RWPE2 (cell line): ENCODE data around the gene INPP5J.

Source experiments
- ATAC-seq: fragments of 200-7000 bp; cut with Tn5 transposase; 3 replicates; pipeline ENCODE4 v1.9.1; 2021; ENCODE audit warnings: low read depth
- DNase-seq: peaks from one replicate; pipeline ENCODE4 v3.0.0-alpha.2; 2020; ENCODE audit warnings: low spot score
- H3K27ac ChIP-seq: fragments of 450-650 bp; 2 replicates; pipeline ENCODE4 v1.5.1; 2017; ENCODE audit warnings: mild to moderate bottlenecking; ENCODE audit not compliant: poor library complexity, severe bottlenecking
- H3K27me3 ChIP-seq: fragments of 250-450 bp; sonication (Bioruptor Pico); 2 replicates; pipeline ENCODE4 v1.5.1; 2021; ENCODE audit warnings: mild to moderate bottlenecking, moderate library complexity; ENCODE audit not compliant: insufficient read depth, poor library complexity, severe bottlenecking
- H3K36me3 ChIP-seq: fragments of 250-450 bp; sonication (Bioruptor Pico); 2 replicates; pipeline ENCODE4 v1.5.1; 2020; ENCODE audit warnings: low read depth, mild to moderate bottlenecking, moderate library complexity
- H3K4me1 ChIP-seq: fragments of 250-450 bp; sonication (Bioruptor Pico); 2 replicates; pipeline ENCODE4 v1.5.1; 2021; ENCODE audit warnings: mild to moderate bottlenecking, moderate library complexity; ENCODE audit not compliant: insufficient read depth, poor library complexity, severe bottlenecking
- H3K4me3 ChIP-seq: fragments of 250-450 bp; sonication (Bioruptor Pico); 2 replicates; pipeline ENCODE4 v1.5.1; 2021; ENCODE audit warnings: mild to moderate bottlenecking, moderate library complexity; ENCODE audit not compliant: severe bottlenecking
- H3K9me3 ChIP-seq: fragments of 250-450 bp; sonication (Bioruptor Pico); 2 replicates; pipeline ENCODE4 v1.5.1; 2021; ENCODE audit warnings: mild to moderate bottlenecking, moderate library complexity; ENCODE audit not compliant: severe bottlenecking
- TF ChIP-seq, protein P1 (sequence below): fragments of 450-650 bp; IDR thresholded peaks from one replicate; pipeline ENCODE4 v1.5.1; 2017; ENCODE audit warnings: mild to moderate bottlenecking, moderate library complexity; ENCODE audit not compliant: poor library complexity, severe bottlenecking

Gene INPP5J

DNA sequence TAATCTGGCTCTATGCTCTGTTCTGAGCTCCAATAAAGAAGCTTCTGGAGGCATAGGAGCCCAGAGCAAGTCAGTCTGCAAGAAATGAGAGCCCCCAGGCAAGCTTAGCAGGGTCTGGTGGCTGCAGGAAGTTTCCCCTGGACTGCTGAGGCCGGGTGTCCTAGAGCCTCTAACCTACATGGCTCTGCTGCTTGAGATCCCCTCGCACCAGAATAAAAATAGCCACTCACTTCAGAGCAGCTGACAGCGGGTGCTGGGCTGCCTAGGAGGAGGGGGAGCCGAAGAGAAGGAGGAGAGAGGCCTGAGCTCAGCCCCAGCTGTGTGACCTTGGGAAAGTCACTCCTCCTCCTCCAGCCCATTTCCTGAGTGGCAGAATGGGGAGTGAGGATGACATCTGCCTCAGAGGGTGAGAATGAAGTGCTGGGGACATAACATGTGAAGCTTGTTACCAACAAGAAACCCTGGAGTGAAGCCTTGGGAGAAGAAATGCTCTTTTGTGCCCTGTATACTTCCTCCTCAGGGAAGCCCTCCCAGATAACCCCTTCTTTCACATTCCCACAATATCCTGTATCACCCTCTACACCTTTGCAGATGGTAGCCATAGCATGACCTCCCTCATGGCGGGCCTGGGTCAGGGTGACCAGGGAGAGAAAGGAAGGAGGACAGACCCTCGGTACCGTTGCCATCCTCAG, 3.6 kb upstream of the INPP5J start:
- H3K27me3 ChIP-seq: no peaks in the 10 kb centered on the region
- DNase-seq (no peak), ATAC-seq (no peak)
- no peaks in the 10 kb centered on the region for H3K9me3 ChIP-seq
- H3K4me1 ChIP-seq: no peaks in the 10 kb centered on the region
- no peaks in the 10 kb centered on the region for H3K36me3 ChIP-seq
- no peak overlapping the region for H3K27ac ChIP-seq
- no peak overlapping the region for H3K4me3 ChIP-seq
- TF ChIP-seq, protein P1, sequence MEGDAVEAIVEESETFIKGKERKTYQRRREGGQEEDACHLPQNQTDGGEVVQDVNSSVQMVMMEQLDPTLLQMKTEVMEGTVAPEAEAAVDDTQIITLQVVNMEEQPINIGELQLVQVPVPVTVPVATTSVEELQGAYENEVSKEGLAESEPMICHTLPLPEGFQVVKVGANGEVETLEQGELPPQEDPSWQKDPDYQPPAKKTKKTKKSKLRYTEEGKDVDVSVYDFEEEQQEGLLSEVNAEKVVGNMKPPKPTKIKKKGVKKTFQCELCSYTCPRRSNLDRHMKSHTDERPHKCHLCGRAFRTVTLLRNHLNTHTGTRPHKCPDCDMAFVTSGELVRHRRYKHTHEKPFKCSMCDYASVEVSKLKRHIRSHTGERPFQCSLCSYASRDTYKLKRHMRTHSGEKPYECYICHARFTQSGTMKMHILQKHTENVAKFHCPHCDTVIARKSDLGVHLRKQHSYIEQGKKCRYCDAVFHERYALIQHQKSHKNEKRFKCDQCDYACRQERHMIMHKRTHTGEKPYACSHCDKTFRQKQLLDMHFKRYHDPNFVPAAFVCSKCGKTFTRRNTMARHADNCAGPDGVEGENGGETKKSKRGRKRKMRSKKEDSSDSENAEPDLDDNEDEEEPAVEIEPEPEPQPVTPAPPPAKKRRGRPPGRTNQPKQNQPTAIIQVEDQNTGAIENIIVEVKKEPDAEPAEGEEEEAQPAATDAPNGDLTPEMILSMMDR: no peak

DNA sequence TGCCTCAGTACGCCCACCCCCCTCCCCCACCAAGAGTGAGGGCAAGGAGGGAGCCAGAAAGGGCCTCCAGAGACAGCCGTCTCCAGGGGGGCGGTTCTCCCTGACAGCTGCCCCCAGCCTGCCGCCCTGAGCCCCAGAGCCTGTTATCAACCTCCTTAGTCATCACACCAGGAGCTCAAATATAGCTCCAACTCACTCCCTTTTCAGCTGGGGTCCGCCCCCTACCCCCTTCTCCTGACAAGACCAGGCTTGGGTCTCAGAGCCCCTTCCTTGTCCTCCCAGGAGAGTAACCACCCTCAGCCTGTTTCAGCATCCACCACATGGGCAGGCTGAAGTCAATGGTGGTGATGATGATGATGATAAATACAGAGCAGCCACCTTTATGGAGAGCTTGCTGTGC, 2.5 kb upstream of the INPP5J start:
- ATAC-seq: no peak
- no peak for DNase-seq
- Histone ChIP-seq H3K4me1 (no peaks in the 10 kb centered on the region), H3K27me3 (no peaks in the 10 kb centered on the region), H3K27ac (no peak overlapping the region), H3K9me3 (no peaks in the 10 kb centered on the region), H3K4me3 (no peak overlapping the region), H3K36me3 (no peaks in the 10 kb centered on the region)
- TF ChIP-seq, protein P1: no peak

GRCh38 chr22:31120642-31121041, 2.1 kb upstream of the INPP5J start:
- TF ChIP-seq, protein P1: no peak
- no peaks in the 10 kb centered on the region for H3K36me3 ChIP-seq
- ATAC-seq (no peak), DNase-seq (no peak)
- no peak overlapping the region for H3K27ac ChIP-seq
- no peak overlapping the region for H3K4me3 ChIP-seq
- H3K4me1 ChIP-seq: no peaks in the 10 kb centered on the region
- H3K27me3 ChIP-seq: no peaks in the 10 kb centered on the region
- H3K9me3 ChIP-seq: no peaks in the 10 kb centered on the region

GRCh38 chr22:31121403-31121802, 1.4 kb upstream of the INPP5J start:
- TF ChIP-seq, protein P1: no peak
- H3K27ac ChIP-seq: no peak overlapping the region
- no peaks in the 10 kb centered on the region for H3K27me3 ChIP-seq
- H3K36me3 ChIP-seq: no peaks in the 10 kb centered on the region
- no peak overlapping the region for H3K4me3 ChIP-seq
- H3K9me3 ChIP-seq: no peaks in the 10 kb centered on the region
- DNase-seq: no peak
- ATAC-seq: no peak
- H3K4me1 ChIP-seq: no peaks in the 10 kb centered on the region

DNA sequence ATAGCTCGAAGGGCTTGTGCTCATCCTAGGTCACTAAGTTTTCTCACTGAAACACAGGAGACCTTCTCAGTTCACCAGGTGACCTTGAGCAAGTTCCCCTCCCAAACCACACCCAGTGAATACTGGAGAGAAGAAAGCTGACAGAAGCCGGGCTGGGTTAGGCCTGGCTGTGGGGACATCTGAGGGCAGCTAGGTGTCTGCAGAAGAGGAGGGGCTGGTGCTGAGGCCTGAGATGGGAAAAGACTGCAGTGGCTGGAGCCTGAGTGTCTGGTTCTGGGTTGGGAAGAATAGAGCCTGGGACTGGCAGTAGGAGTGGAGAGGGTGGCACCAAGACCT, 602 bp upstream of the INPP5J start:
- Histone ChIP-seq H3K36me3 (no peaks in the 10 kb centered on the region), H3K4me1 (no peaks in the 10 kb centered on the region), H3K27me3 (no peaks in the 10 kb centered on the region), H3K4me3 (no peak overlapping the region), H3K9me3 (no peaks in the 10 kb centered on the region), H3K27ac (no peak overlapping the region)
- DNase-seq (no peak), ATAC-seq (no peak)
- TF ChIP-seq, protein P1: no peak
